Renal cortex interstitium (tissue), 15 donors: Measurements from ENCODE around the gene TRIM51. TPM values are rescaled to one million over a fixed set of nuclear protein-coding genes. Genes with fewer than 3 reads are reported as not detected.
"Not testable (repeated sequence)": the region's sequence is repeated elsewhere in the genome, so short reads cannot be mapped to it uniquely, and the experiment has no call there.

Experiments
- DNase-seq, 11 donors: peaks; one replicate each; pipeline ENCODE4 v3.0.0-alpha.2; 2013; ENCODE audit warnings: low read depth in 9 of 11, low spot score in 4 of 11; ENCODE audit errors: extremely low read depth in 1 of 11
- long read RNA-seq, 16 experiments: transcript quantifications; one replicate each; lab custom pipeline, GENCODE V29; 2026
- polyA plus RNA-seq, 3 donors: library from polyadenylated mRNA; unstranded; fragments of 120-200 nt; gene quantifications; one replicate each; pipeline ENCODE4 v1.2.1, GENCODE V29; 2013; ENCODE audit not compliant: insufficient read length in 3 of 3

TRIM51 gene
- not detected for polyA plus RNA-seq
- long read RNA-seq, donor 1, result 0 reads
- long read RNA-seq, donor 2, result 0 reads
- long read RNA-seq, donor 3, result 0 reads
- long read RNA-seq, donor 4, result 0 reads
- long read RNA-seq, donor 5, result 0 reads
- long read RNA-seq, donor 6, result 0 reads
- long read RNA-seq, donor 7, result 0 reads
- long read RNA-seq, donor 8, result 0 reads
- long read RNA-seq, donor 9, result 0 reads
- long read RNA-seq, donor 10, result 0 reads
- long read RNA-seq, donor 11, result 0 reads
- long read RNA-seq, donor 12, result 0 reads
- long read RNA-seq, donor 13, result 0 reads
- long read RNA-seq, donor 14, result 0 reads
- long read RNA-seq, donor 15, result 0 reads
- long read RNA-seq, donor 16, result 0 reads

DNA sequence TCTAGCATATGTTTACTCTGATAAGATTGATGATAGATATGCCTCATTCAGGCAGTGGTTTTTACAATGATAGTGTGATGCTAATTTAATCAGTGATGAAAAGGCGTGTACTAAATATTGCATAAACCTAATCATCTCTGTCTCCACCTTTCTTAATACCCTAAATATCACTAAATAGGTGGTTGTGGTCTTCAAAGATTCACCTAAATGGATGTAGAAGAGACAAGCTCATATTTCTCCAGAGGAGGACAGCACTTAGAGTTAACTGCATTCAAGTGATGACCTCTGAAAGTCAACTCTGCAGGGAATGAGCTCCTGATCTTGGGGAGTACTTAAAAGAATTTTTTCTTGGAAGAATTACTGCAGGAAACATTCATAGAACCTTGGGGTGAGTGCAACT is at the start of gene TRIM51:
TRIM51 (plus strand) TSS at position 301 of the 400 bp plus-strand sequence. CDS start 2,132 bp downstream, outside the sequence.
- DNase-seq, result not testable (repeated sequence)

GRCh38 chr11:55838452-55838851 is 44.6 kb upstream of the TRIM51 start, which contains the start of gene OR5D16:
OR5D16 (plus strand) TSS chr11:55838752; CDS start chr11:55838752, 0 bp downstream.
- no peak for DNase-seq

GRCh38 chr11:55847453-55847852 is 35.6 kb upstream of the TRIM51 start:
- DNase-seq, result no peak

DNA sequence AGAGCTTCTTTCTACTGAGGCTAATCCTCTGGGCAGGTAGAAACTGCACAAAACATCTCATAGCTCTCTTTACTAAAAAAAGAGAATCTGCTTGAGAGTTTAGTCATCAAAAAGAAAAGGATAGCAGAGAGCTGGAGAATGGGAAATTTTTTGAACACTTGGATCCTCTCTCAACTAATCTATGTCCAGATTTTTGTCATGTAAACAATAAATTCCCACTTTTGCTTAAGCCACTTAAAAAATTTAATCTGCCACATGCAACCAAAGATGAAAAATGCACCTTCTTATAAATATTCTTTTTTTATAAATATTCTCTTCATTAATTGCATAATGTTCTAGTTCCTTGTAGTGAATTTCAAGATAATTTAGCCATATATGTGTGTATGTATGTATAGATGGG is 34.1 kb upstream of the TRIM51 start:
- DNase-seq, result no peak

DNA sequence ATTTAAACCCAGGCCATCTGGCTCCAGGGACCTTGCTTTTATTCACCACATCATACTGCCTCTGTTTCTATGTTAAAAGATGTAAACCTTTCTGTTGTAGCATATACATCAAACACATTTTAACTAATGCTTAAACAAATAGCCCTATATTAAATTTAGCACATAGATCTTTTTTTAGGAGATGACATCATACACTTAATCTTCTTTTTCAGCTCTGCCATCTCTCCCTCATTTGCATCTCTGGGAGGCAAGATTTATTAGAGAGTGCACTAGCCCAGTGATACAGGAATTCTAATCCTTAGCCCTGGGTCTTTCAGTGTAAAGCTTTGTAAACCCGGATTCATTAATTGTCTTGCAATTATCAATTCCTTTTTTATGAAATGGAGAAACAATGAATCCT is 31.0 kb upstream of the TRIM51 start:
- DNase-seq, result no peak

GRCh38 chr11:55854704-55855103 is 28.4 kb upstream of the TRIM51 start:
- no peak for DNase-seq

DNA sequence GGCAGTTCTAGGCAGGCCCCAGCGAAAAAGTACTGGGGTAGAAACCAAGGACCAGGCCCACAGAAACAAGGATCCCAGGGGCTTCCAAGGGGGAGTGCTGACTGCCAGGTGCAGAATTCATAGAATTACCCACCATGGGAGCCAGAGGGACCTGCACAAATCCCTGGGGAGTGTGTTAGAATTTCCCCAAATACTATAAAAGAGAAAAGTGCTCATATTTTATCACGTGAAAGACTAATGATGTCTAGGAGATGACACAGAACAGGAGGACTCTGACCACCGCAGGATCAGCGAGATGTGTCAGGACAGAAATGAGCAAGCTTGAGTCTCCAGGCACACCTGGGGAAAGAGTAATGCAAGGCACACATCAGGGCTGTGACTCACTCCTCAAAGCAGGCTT is 15.7 kb upstream of the TRIM51 start:
- not testable (repeated sequence) for DNase-seq

- not testable (repeated sequence) for DNase-seq
Observed at GRCh38 chr11:55872731-55873130, 10.4 kb upstream of the TRIM51 start.

GRCh38 chr11:55873146-55873545 is 10.0 kb upstream of the TRIM51 start:
- DNase-seq, result not testable (repeated sequence)

DNA sequence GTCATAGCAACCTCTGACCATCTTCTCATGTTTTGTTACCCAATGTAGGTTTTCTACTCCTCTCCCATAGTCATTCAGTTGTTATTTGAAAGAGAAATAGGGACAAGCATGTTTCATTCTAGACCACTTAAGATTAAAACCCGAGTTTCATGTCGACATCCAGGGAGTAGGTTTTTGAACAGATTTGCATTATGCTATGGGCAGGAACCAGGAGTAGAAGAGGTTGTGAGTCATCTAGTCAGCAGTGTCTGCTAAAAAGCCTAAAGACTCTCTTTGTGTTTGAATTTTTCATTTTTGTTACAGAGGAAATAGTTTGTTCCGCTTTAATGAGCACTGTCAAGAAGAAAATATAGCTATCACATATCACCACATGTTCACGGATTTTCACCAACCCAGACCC is 1.9 kb downstream of the TRIM51 start:
- DNase-seq, result not testable (repeated sequence)

DNA sequence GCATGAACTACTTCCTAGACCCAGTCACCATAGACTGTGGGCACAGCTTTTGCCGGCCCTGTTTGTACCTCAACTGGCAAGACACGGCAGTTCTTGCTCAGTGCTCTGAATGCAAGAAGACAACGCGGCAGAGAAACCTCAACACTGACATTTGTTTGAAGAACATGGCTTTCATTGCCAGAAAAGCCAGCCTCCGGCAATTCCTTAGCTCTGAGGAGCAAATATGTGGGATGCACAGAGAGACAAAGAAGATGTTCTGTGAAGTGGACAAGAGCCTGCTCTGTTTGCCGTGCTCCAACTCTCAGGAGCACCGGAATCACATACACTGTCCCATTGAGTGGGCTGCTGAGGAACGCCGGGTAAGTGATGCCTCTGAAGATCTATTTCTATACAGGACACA is 2.4 kb downstream of the TRIM51 start:
- not testable (repeated sequence) for DNase-seq

DNA sequence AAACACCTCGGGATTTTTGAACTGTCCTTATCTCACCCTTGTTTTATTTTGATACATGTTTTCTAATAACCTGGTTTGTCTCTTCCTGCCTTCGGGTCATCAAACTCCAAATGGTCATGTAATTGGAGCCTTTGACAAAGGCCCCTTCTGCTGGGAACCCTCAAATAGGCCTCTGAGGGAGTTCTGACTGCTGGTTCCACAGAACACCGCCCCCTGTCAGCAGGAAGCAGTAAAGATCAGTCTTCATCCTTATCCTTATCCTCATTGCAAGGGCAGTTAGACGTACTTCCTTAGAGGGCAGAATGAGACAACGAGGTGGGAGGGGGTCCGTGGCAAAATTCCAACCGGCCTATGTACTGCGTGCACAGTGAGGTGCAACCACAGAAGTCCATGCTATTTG is 12.1 kb downstream of the TRIM51 start:
- no peak for DNase-seq

DNA sequence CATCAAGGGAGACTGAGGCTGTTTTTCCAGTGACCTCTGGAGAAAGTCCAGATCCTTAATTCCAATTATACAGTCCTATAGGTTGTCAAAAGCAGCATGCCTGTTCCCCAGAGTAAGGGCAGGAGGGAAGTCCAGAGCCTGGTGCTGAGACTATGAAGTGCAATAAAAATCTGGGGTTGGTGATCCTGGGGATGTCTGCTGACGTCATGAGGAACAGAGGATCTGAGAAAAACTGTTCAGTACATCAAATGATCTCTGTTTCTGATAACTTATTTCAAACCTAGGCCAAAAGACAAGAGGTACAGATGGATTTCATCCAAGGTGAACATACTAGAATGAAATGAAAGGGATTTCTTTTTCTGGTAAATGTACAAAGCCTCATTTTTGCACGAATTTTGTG is 19.2 kb downstream of the TRIM51 start:
- DNase-seq, result no peak

DNA sequence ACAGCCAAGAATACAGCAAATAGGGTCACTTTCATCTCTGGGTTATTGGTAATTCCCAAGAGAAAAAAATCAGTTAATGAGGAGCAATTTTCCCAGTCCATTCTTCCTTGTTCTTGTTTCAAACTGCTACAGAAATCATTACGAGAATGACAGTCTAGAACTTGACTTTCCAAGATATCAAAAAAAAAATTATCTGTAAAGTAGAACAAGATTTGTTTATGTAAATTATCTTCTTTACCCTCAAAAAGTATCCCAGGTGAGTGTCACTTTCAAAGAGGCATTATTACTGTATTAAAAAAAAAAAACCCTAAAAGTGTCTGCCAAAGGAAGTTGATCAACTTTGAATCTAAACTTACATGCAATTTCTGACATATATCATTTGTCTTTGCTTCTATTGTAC is 31.4 kb downstream of the TRIM51 start, which contains the start of gene OR5W2:
OR5W2 (minus strand) TSS at position 101 of the 400 bp plus-strand sequence; CDS start at position 101, 0 bp downstream.
- no peak for DNase-seq

- DNase-seq, result no peak
Observed at GRCh38 chr11:55920537-55920936, 37.4 kb downstream of the TRIM51 start.

- no peak for DNase-seq
Observed at GRCh38 chr11:55936300-55936699, 53.2 kb downstream of the TRIM51 start, which contains the start of gene OR5I1. OR5I1 (minus strand) TSS chr11:55936400; CDS start chr11:55936400, 0 bp downstream.

Other genes with a start within 250 kb of the TRIM51 start
- gene OR4P4, start 248.2 kb upstream of the TRIM51 start, polyA plus RNA-seq, result under 1 TPM in 1 of 3 donors, not detected in 2; 0.33 TPM
- gene OR4S2, start 235.0 kb upstream of the TRIM51 start, polyA plus RNA-seq, result not detected
- gene OR4C6, start 221.1 kb upstream of the TRIM51 start, polyA plus RNA-seq, result not detected
- gene OR5D13, start 109.9 kb upstream of the TRIM51 start, polyA plus RNA-seq, result not detected
- not detected for gene OR5D14, start 87.7 kb upstream of the TRIM51 start, polyA plus RNA-seq
- not detected for gene OR5L1, start 71.9 kb upstream of the TRIM51 start, polyA plus RNA-seq
- gene OR5D18, start 63.7 kb upstream of the TRIM51 start, polyA plus RNA-seq, result not detected
- not detected for gene OR5L2, start 56.1 kb upstream of the TRIM51 start, polyA plus RNA-seq
- gene OR5D16, start 44.5 kb upstream of the TRIM51 start, polyA plus RNA-seq, result not detected
- not detected for gene OR5W2, start 31.3 kb downstream of the TRIM51 start, polyA plus RNA-seq
- not detected for gene OR5I1, start 53.1 kb downstream of the TRIM51 start, polyA plus RNA-seq
- gene OR10AG1, start 86.6 kb downstream of the TRIM51 start, polyA plus RNA-seq, result not detected
- not detected for gene OR5F1, start 111.3 kb downstream of the TRIM51 start, polyA plus RNA-seq
- gene OR5AS1, start 144.4 kb downstream of the TRIM51 start, polyA plus RNA-seq, result under 1 TPM; 0.03 to 0.08 (median 0.06) TPM
- not detected for gene OR8I2, start 210.0 kb downstream of the TRIM51 start, polyA plus RNA-seq
- gene OR8H2, start 220.4 kb downstream of the TRIM51 start, polyA plus RNA-seq, result under 1 TPM in 1 of 3 donors, not detected in 2; 0.05 TPM
- not detected for gene OR8H3, start 239.1 kb downstream of the TRIM51 start, polyA plus RNA-seq